Right kidney (tissue), 1 donor: ENCODE data around the gene MYO1E.
A peak's percentile ranks its signal among the peaks of the same experiment; 100 is the strongest.
"Not testable (repeated sequence)": the region's sequence is repeated elsewhere in the genome, so short reads cannot be mapped to it uniquely, and the experiment has no call there.

ENCODE experiments used
- DNase-seq: peaks from one replicate; pipeline ENCODE4 v3.0.0-alpha.2; 2016

MYO1E gene

GRCh38 chr15:59388670-59389069 is 16.0 kb upstream of the MYO1E start:
- DNase-seq = no peak

- not testable (repeated sequence) for DNase-seq
Measured at GRCh38 chr15:59387196-59387878, 14.7 kb upstream of the MYO1E start.

GRCh38 chr15:59385171-59385570 is 12.5 kb upstream of the MYO1E start:
- DNase-seq = no peak

GRCh38 chr15:59384507-59384906 is 11.8 kb upstream of the MYO1E start:
- DNase-seq = no peak

- no peak for DNase-seq
Measured at GRCh38 chr15:59380902-59381610, 8.4 kb upstream of the MYO1E start.

GRCh38 chr15:59379531-59379930 is 6.9 kb upstream of the MYO1E start:
- no peak for DNase-seq

- no peak for DNase-seq
Measured at GRCh38 chr15:59378855-59379254, 6.2 kb upstream of the MYO1E start.

- no peak for DNase-seq
Measured at GRCh38 chr15:59377924-59378323, 5.3 kb upstream of the MYO1E start.

GRCh38 chr15:59376733-59377132 is 4.1 kb upstream of the MYO1E start:
- DNase-seq = no peak

GRCh38 chr15:59373215-59373614 is 544 bp upstream of the MYO1E start:
- DNase-seq = no peak

- peak; percentile 63 for DNase-seq
Measured at GRCh38 chr15:59371458-59372351, 966 bp downstream of the MYO1E start.

- no peak for DNase-seq
Measured at GRCh38 chr15:59369597-59369996, 3.1 kb downstream of the MYO1E start.

- DNase-seq = no peak
Measured at GRCh38 chr15:59367022-59367451, 5.6 kb downstream of the MYO1E start.

- DNase-seq = no peak
Measured at GRCh38 chr15:59366333-59367021, 6.2 kb downstream of the MYO1E start.

- no peak for DNase-seq
Measured at GRCh38 chr15:59364248-59364647, 8.4 kb downstream of the MYO1E start.

GRCh38 chr15:59362331-59362730 is 10.3 kb downstream of the MYO1E start:
- no peak for DNase-seq

- DNase-seq = no peak
Measured at GRCh38 chr15:59360896-59361295, 11.8 kb downstream of the MYO1E start.

GRCh38 chr15:59360305-59360704 is 12.4 kb downstream of the MYO1E start:
- no peak for DNase-seq

- no peak for DNase-seq
Measured at GRCh38 chr15:59355730-59356129, 16.9 kb downstream of the MYO1E start.

- no peak for DNase-seq
Measured at GRCh38 chr15:59354417-59355031, 18.1 kb downstream of the MYO1E start.

- no peak for DNase-seq
Measured at GRCh38 chr15:59353994-59354416, 18.7 kb downstream of the MYO1E start.

- DNase-seq = no peak
Measured at GRCh38 chr15:59352683-59353082, 20.0 kb downstream of the MYO1E start.
